Measurements from ENCODE around the gene CST11. TPM values are rescaled to one million over a fixed set of nuclear protein-coding genes. Genes with fewer than 3 reads are reported as not detected.

CST11 gene
- total and polyA plus RNA-seq, 4 donors: not detected

GRCh38 chr20:23434521-23435313 is 18.0 kb downstream of the CST11 start:
- no peak overlapping the region for H3K27ac ChIP-seq (ENCODE audit: low read depth, low read length)
- H3K4me1 ChIP-seq (ENCODE audit: control insufficient read depth, insufficient read depth, low read length): peaks cover 13% of the 10 kb centered on the region
- DNase-seq (ENCODE audit: low read depth in 4 of 6, low spot score in 6 of 6): no peak
- H3K9me3 ChIP-seq (ENCODE audit: control insufficient read depth, insufficient read depth, low read length): no peaks in the 10 kb centered on the region
- H3K4me3 ChIP-seq (ENCODE audit: low read depth, low read length): no peak overlapping the region
- WGBS (ENCODE audit: insufficient coverage): 88% methylated on average over 6 of the region's 7 CpGs
- no peaks in the 10 kb centered on the region for H3K36me3 ChIP-seq (ENCODE audit: control insufficient read depth, insufficient read depth, low read length)
- H3K27me3 ChIP-seq (ENCODE audit: control insufficient read depth, insufficient read depth, low read length): no peaks in the 10 kb centered on the region

GRCh38 chr20:23433628-23434027 is 19.0 kb downstream of the CST11 start:
- no CpG with 5 or more reads among the region's 3 CpGs for WGBS (ENCODE audit: insufficient coverage)

GRCh38 chr20:23425129-23425528 is 27.5 kb downstream of the CST11 start:
- no peak overlapping the region for H3K4me3 ChIP-seq (ENCODE audit: low read depth, low read length)
- no peaks in the 10 kb centered on the region for H3K36me3 ChIP-seq (ENCODE audit: control insufficient read depth, insufficient read depth, low read length)
- no peak for DNase-seq (ENCODE audit: low read depth in 4 of 6, low spot score in 6 of 6)
- H3K4me1 ChIP-seq (ENCODE audit: control insufficient read depth, insufficient read depth, low read length): no peaks in the 10 kb centered on the region
- no peaks in the 10 kb centered on the region for H3K27me3 ChIP-seq (ENCODE audit: control insufficient read depth, insufficient read depth, low read length)
- no peak overlapping the region for H3K27ac ChIP-seq (ENCODE audit: low read depth, low read length)
- no peaks in the 10 kb centered on the region for H3K9me3 ChIP-seq (ENCODE audit: control insufficient read depth, insufficient read depth, low read length)
- 94% methylated on average over 9 of the region's 9 CpGs for WGBS (ENCODE audit: insufficient coverage)

More at GRCh38 chr20:23433628-23434027, 19.0 kb downstream of the CST11 start:
- Histone ChIP-seq H3K36me3 (ENCODE audit: control insufficient read depth, insufficient read depth, low read length) (no peaks in the 10 kb centered on the region), H3K9me3 (ENCODE audit: control insufficient read depth, insufficient read depth, low read length) (no peaks in the 10 kb centered on the region), H3K4me3 (ENCODE audit: low read depth, low read length) (no peak overlapping the region), H3K4me1 (ENCODE audit: control insufficient read depth, insufficient read depth, low read length) (peaks cover 13% of the 10 kb centered on the region), H3K27ac (ENCODE audit: low read depth, low read length) (no peak overlapping the region), H3K27me3 (ENCODE audit: control insufficient read depth, insufficient read depth, low read length) (no peaks in the 10 kb centered on the region)
- DNase-seq (ENCODE audit: low read depth in 4 of 6, low spot score in 6 of 6): no peak

GRCh38 chr20:23420943-23421931 is 31.4 kb downstream of the CST11 start, which contains the start of gene NAPB:
Gene NAPB, minus strand, starts transcription at chr20:23421488. Its CDS starts 86 bp downstream, at chr20:23421402.
- no peaks in the 10 kb centered on the region for H3K27me3 ChIP-seq (ENCODE audit: control insufficient read depth, insufficient read depth, low read length)
- no peaks in the 10 kb centered on the region for H3K36me3 ChIP-seq (ENCODE audit: control insufficient read depth, insufficient read depth, low read length)
- 0% methylated on average over 55 of the region's 64 CpGs for WGBS (ENCODE audit: insufficient coverage)
- peak within 1 kb of the TSS; percentile 81 for H3K4me3 ChIP-seq (ENCODE audit: low read depth, low read length)
- no peaks in the 10 kb centered on the region for H3K9me3 ChIP-seq (ENCODE audit: control insufficient read depth, insufficient read depth, low read length)
- peak within 1 kb of the TSS; percentile 68 for H3K27ac ChIP-seq (ENCODE audit: low read depth, low read length)
- H3K4me1 ChIP-seq (ENCODE audit: control insufficient read depth, insufficient read depth, low read length): peaks cover 4% of the 10 kb centered on the region
- peak; percentile 78 to 98 (median 92) for DNase-seq (ENCODE audit: low read depth in 4 of 6, low spot score in 6 of 6)

GRCh38 chr20:23419995-23420901 is 32.4 kb downstream of the CST11 start:
- DNase-seq (ENCODE audit: low read depth in 4 of 6, low spot score in 6 of 6): peak in 2 of 6 donors; percentile 38 to 72
- H3K36me3 ChIP-seq (ENCODE audit: control insufficient read depth, insufficient read depth, low read length): no peaks in the 10 kb centered on the region
- H3K27ac ChIP-seq (ENCODE audit: low read depth, low read length): peak overlapping the region; percentile 68
- WGBS (ENCODE audit: insufficient coverage): 0% methylated on average over 46 of the region's 58 CpGs
- H3K9me3 ChIP-seq (ENCODE audit: control insufficient read depth, insufficient read depth, low read length): no peaks in the 10 kb centered on the region
- peaks cover 4% of the 10 kb centered on the region for H3K4me1 ChIP-seq (ENCODE audit: control insufficient read depth, insufficient read depth, low read length)
- no peaks in the 10 kb centered on the region for H3K27me3 ChIP-seq (ENCODE audit: control insufficient read depth, insufficient read depth, low read length)
- H3K4me3 ChIP-seq (ENCODE audit: low read depth, low read length): peak overlapping the region; percentile 81

- no CpG with 5 or more reads among the region's 5 CpGs for WGBS (ENCODE audit: insufficient coverage)
- H3K27me3 ChIP-seq (ENCODE audit: control insufficient read depth, insufficient read depth, low read length): no peaks in the 10 kb centered on the region
- H3K9me3 ChIP-seq (ENCODE audit: control insufficient read depth, insufficient read depth, low read length): no peaks in the 10 kb centered on the region
- H3K4me3 ChIP-seq (ENCODE audit: low read depth, low read length): peak overlapping the region; percentile 81
- H3K27ac ChIP-seq (ENCODE audit: low read depth, low read length): peak overlapping the region; percentile 43
- H3K36me3 ChIP-seq (ENCODE audit: control insufficient read depth, insufficient read depth, low read length): no peaks in the 10 kb centered on the region
- DNase-seq (ENCODE audit: low read depth in 4 of 6, low spot score in 6 of 6): no peak
- H3K4me1 ChIP-seq (ENCODE audit: control insufficient read depth, insufficient read depth, low read length): peaks cover 4% of the 10 kb centered on the region
Measured at GRCh38 chr20:23419657-23419994, 33.0 kb downstream of the CST11 start.

- Histone ChIP-seq H3K27ac (ENCODE audit: low read depth, low read length) (no peak overlapping the region), H3K27me3 (ENCODE audit: control insufficient read depth, insufficient read depth, low read length) (no peaks in the 10 kb centered on the region), H3K36me3 (ENCODE audit: control insufficient read depth, insufficient read depth, low read length) (no peaks in the 10 kb centered on the region), H3K4me3 (ENCODE audit: low read depth, low read length) (no peak overlapping the region), H3K4me1 (ENCODE audit: control insufficient read depth, insufficient read depth, low read length) (peaks cover 4% of the 10 kb centered on the region), H3K9me3 (ENCODE audit: control insufficient read depth, insufficient read depth, low read length) (no peaks in the 10 kb centered on the region)
- peak in 2 of 6 donors; percentile 9 to 22 for DNase-seq (ENCODE audit: low read depth in 4 of 6, low spot score in 6 of 6)
Measured at GRCh38 chr20:23417861-23418260, 34.8 kb downstream of the CST11 start.

GRCh38 chr20:23415959-23416583 is 36.6 kb downstream of the CST11 start:
- H3K36me3 ChIP-seq (ENCODE audit: control insufficient read depth, insufficient read depth, low read length): no peaks in the 10 kb centered on the region
- H3K4me1 ChIP-seq (ENCODE audit: control insufficient read depth, insufficient read depth, low read length): peaks cover 4% of the 10 kb centered on the region
- no peak overlapping the region for H3K4me3 ChIP-seq (ENCODE audit: low read depth, low read length)
- H3K27me3 ChIP-seq (ENCODE audit: control insufficient read depth, insufficient read depth, low read length): no peaks in the 10 kb centered on the region
- H3K27ac ChIP-seq (ENCODE audit: low read depth, low read length): no peak overlapping the region
- 90% methylated on average over 2 of the region's 6 CpGs for WGBS (ENCODE audit: insufficient coverage)
- no peaks in the 10 kb centered on the region for H3K9me3 ChIP-seq (ENCODE audit: control insufficient read depth, insufficient read depth, low read length)
- peak in 1 of 6 donors; percentile 44 for DNase-seq (ENCODE audit: low read depth in 4 of 6, low spot score in 6 of 6)

Data from spinal cord (tissue), 10 donors.